WERI-Rb-1 (cell line): Measurements from ENCODE around the gene KRT80.

Experiments used
- DNase-seq: peaks from one replicate; pipeline ENCODE4 v3.0.0-alpha.2; 2020
- H3K27ac ChIP-seq: fragments of 250-450 bp; sonication (Bioruptor Pico); 2 replicates; pipeline ENCODE4 v1.5.1; 2020; ENCODE audit warnings: mild to moderate bottlenecking, moderate library complexity
- H3K27me3 ChIP-seq: fragments of 250-450 bp; sonication (Bioruptor Pico); 2 replicates; pipeline ENCODE4 v1.5.1; 2021; ENCODE audit warnings: mild to moderate bottlenecking, low read depth, moderate library complexity; ENCODE audit not compliant: insufficient read depth, severe bottlenecking
- H3K36me3 ChIP-seq: fragments of 250-450 bp; sonication (Bioruptor Pico); 2 replicates; pipeline ENCODE4 v1.5.1; 2020; ENCODE audit warnings: mild to moderate bottlenecking, moderate library complexity
- H3K4me3 ChIP-seq: 2 replicates; pipeline ENCODE4 v1.5.1; 2011; ENCODE audit warnings: low read depth, mild to moderate bottlenecking, control low read depth, low read length
- H3K9me3 ChIP-seq: fragments of 250-450 bp; sonication (Bioruptor Pico); 2 replicates; pipeline ENCODE4 v1.5.1; 2021; ENCODE audit warnings: mild to moderate bottlenecking, moderate library complexity; ENCODE audit not compliant: severe bottlenecking
- TF ChIP-seq, protein P1 (sequence below): IDR thresholded peaks from 2 replicates; pipeline ENCODE4 v1.5.1; 2011; ENCODE audit warnings: low read depth, mild to moderate bottlenecking, control low read depth, inconsistent platforms, low read length

KRT80 gene

DNA sequence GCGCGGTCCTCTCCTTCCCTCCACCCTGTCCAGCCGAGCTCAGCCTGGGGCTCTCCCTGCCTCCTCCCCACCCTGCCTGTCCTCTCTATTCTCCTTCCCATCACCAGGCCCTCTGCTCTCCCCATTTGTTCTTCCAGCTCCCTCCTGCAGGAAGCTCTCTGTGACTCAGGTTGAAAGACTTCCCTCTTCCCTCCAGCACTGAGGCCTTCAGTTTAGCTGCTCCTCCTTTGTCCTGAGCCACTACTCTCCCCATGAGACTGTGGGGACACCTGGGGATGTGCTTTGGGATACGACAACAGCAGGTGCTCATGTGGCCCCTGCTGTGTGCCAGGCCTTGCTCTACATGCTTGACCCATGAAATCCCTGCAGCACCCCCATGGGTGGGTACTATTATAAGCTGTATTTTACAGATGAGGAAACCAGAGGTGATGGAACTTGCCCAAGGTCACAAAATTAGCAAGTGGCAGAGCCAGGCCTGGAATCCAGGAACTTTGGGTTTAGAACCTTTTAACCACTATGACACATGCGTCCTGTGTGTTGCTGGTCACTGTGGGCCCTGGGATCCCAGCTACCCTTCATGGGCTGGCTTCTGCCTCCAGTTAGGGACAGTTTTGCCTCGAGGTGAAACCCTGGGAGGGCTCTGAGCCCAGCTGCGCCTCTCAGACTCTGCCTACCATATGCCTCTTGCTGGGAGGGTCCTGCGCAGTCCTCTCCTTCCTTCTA lies 5.5 kb downstream of the KRT80 start:
- DNase-seq, result no peak
- TF ChIP-seq, protein P1, sequence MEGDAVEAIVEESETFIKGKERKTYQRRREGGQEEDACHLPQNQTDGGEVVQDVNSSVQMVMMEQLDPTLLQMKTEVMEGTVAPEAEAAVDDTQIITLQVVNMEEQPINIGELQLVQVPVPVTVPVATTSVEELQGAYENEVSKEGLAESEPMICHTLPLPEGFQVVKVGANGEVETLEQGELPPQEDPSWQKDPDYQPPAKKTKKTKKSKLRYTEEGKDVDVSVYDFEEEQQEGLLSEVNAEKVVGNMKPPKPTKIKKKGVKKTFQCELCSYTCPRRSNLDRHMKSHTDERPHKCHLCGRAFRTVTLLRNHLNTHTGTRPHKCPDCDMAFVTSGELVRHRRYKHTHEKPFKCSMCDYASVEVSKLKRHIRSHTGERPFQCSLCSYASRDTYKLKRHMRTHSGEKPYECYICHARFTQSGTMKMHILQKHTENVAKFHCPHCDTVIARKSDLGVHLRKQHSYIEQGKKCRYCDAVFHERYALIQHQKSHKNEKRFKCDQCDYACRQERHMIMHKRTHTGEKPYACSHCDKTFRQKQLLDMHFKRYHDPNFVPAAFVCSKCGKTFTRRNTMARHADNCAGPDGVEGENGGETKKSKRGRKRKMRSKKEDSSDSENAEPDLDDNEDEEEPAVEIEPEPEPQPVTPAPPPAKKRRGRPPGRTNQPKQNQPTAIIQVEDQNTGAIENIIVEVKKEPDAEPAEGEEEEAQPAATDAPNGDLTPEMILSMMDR, result no peak
- no peak overlapping the region for H3K4me3 ChIP-seq
- H3K9me3 ChIP-seq, result no peaks in the 10 kb centered on the region
- H3K36me3 ChIP-seq, result no peaks in the 10 kb centered on the region
- no peak overlapping the region for H3K27ac ChIP-seq
- H3K27me3 ChIP-seq, result no peaks in the 10 kb centered on the region

DNA sequence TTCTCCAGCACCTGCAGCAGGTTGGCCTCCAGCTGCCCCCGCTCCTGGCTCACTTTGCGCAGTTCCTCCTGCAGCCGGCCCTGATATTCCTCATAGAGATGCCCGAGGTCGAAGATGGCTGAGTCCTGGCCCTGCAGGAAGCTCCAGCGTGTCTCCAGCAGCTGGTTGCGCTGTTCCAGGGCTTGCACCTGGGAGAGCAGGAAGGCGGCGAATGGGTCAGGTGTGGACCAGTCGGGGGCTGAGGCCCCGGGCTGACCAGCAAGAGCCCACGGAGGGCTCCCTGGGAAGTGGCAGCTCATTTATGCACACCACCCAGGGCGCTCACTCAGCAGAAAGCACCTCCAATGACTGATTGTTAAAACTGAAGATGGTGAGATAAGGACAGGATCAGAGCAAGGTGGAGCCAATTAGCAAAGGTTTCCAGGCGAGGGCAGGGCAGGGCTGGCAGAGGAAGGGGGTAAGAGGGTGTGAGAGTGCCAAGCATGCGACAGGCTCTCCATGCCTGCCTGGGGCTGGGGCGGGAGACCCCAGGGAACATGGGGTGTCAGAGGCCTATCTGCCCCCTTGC lies 6.3 kb downstream of the KRT80 start:
- no peak overlapping the region for H3K27ac ChIP-seq
- TF ChIP-seq, protein P1, result no peak
- H3K36me3 ChIP-seq, result no peaks in the 10 kb centered on the region
- no peaks in the 10 kb centered on the region for H3K27me3 ChIP-seq
- no peak for DNase-seq
- no peak overlapping the region for H3K4me3 ChIP-seq
- no peaks in the 10 kb centered on the region for H3K9me3 ChIP-seq

DNA sequence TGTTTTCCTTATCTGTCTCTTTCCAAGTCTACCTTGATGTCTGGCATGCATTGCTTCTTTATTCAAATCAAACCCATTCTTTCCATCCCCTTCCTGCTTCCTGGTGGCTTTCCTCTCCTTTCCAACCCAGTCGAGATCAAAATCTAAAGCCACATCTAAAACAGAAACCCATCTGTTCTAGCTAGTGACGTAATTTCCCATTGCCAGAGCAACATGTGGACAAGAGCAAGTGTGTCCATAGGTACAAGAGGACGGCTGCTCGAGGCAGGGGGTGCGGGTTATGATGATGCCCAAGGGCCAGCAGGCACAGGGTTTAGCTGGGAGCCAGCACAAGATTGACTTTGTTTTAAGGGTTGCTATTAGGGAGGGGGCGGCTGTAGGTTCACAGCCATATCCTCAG lies 7.0 kb downstream of the KRT80 start:
- no peaks in the 10 kb centered on the region for H3K9me3 ChIP-seq
- no peak overlapping the region for H3K27ac ChIP-seq
- no peaks in the 10 kb centered on the region for H3K27me3 ChIP-seq
- H3K36me3 ChIP-seq, result no peaks in the 10 kb centered on the region
- H3K4me3 ChIP-seq, result no peak overlapping the region
- TF ChIP-seq, protein P1, result no peak
- no peak for DNase-seq

DNA sequence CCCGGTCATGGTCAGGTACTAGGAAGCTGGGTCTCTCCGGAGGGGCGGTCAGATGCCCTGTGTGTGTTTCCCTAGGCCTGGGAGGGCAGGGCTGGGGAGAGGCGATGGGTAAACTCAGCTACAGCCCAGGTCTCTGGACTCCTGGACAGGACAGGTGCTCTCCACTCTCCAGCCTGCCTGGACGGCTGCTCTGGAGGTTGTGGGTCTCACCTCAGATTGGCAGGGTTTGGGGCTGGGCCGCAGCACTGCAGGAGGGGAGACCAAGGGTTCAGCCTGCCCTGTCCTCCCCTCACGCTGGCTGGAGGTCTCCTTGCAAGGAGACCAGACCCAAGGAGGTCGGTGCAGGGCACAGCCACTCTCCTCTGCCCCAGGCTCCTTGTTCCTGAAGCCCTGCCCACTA lies 7.8 kb downstream of the KRT80 start:
- no peaks in the 10 kb centered on the region for H3K36me3 ChIP-seq
- H3K27me3 ChIP-seq, result no peaks in the 10 kb centered on the region
- TF ChIP-seq, protein P1, result no peak
- no peak for DNase-seq
- no peak overlapping the region for H3K4me3 ChIP-seq
- H3K27ac ChIP-seq, result no peak overlapping the region
- no peaks in the 10 kb centered on the region for H3K9me3 ChIP-seq

DNA sequence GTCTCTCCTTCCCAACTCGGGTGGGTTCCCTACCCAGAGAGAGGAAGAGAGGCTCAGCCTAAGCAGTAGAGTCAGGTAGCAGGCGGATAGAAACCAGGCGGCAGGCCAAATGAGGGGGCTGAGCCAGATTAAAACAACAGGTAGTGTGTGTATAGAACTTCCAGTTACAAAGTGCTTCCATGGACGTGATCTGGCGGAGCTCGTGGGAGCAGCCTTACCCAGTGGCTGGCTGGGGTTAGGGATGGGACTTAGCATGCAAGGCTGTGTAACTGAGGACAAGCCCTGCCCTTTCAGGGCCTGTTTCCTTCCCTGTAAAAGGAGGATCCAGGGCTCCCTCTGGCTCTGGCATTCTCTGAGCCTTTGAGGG lies 8.3 kb downstream of the KRT80 start:
- no peak for DNase-seq

More for the DNA sequence above, 8.3 kb downstream of the KRT80 start:
- Histone ChIP-seq H3K36me3 (no peaks in the 10 kb centered on the region), H3K9me3 (no peaks in the 10 kb centered on the region), H3K27ac (0 out of 2 replicates have a peak overlapping the region, but pooled peaks have one; percentile 8), H3K4me3 (no peak overlapping the region), H3K27me3 (no peaks in the 10 kb centered on the region)
- TF ChIP-seq, protein P1, result no peak
